ENCODE data around the gene ZNF575. TPM values are rescaled to one million over a fixed set of nuclear protein-coding genes. Genes with fewer than 3 reads are reported as not detected.

ZNF575 gene, protein sequence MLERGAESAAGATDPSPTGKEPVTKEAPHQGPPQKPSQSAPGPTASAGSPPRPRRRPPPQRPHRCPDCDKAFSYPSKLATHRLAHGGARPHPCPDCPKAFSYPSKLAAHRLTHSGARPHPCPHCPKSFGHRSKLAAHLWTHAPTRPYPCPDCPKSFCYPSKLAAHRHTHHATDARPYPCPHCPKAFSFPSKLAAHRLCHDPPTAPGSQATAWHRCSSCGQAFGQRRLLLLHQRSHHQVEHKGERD
- total RNA-seq = 1.4 and 2.6 TPM in 2 replicates

DNA sequence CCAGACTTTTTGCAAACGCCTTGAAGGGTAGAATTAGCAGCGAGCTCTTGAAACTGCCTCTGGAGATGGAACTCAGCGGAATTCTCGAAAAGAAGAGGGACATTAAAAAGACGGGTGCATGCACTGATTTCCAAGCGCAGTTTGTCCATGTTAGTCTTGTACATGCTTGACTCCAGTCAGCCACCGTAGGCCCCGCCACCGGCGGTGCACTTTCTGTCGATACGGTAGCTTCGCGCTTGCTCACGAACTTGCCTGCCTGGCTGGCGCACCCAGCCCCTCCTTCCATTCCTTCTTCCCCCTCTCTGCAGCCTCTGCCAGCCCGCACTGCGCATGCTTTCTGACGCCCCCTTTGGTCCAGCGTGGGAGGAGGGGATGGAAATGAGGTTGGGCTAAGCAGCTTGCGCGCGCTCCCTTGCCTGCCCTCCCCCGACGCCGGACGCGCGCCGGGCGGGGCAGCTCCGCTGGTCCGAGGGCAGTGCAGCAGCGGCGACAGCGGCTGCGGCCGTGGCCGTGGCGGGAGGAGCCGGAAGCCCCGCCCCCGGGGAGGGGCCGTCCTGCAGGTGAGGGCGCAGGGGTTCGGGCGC lies at the start of gene ZNF575:
ZNF575 (plus strand) TSS at position 227 of the 584 bp plus-strand sequence. CDS start 1,235 bp downstream, outside the sequence.
- intact Hi-C loops (cut with micrococcal nuclease) = loop anchor here (1.0 to 2.0 kb wide), 9 partner anchors 8 to 222 kb away; partner anchors contain the start of genes IRGQ, PHLDB3, SMG9 and ZNF428
- DNase-seq (ENCODE audit: low spot score) = peak; percentile 81
- Mint-ChIP-seq H3K9me3 (no peaks in the 10 kb centered on the region), H3K4me3 (peak within 1 kb of the TSS; percentile 96), H3K36me3 (ENCODE audit: low read depth) (peaks cover 2% of the 10 kb centered on the region), H3K27ac (peak within 1 kb of the TSS; percentile 99), H3K4me1 (ENCODE audit: low read depth) (peaks cover 23% of the 10 kb centered on the region), H3K27me3 (ENCODE audit: insufficient read depth) (no peaks in the 10 kb centered on the region)

DNA sequence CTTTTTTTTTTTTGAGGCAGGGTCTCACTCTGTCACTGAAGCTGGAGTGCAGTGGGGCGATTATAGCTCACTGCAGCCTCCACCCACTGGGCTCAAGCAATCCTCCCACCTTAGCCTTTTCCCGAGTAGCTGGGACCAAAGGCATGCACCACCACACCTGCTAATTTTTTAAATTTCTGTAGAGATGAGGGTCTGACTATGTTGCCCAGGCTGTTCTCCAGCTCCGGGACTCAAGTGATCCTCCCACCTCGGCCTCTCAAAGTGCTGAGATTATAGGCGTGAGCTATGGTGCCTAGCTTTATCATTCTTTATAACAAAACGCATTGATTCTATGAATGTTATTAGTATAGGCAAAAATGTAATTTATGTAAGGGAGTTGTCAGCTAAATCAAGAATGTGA lies 49.7 kb upstream of the ZNF575 start:
- H3K36me3 Mint-ChIP-seq (ENCODE audit: low read depth) = peaks cover 11% of the 10 kb centered on the region
- no peaks in the 10 kb centered on the region for H3K27me3 Mint-ChIP-seq (ENCODE audit: insufficient read depth)
- H3K4me3 Mint-ChIP-seq = no peak overlapping the region
- H3K4me1 Mint-ChIP-seq (ENCODE audit: low read depth) = no peaks in the 10 kb centered on the region
- H3K9me3 Mint-ChIP-seq = no peaks in the 10 kb centered on the region
- no peak overlapping the region for H3K27ac Mint-ChIP-seq
- DNase-seq (ENCODE audit: low spot score) = no peak
- intact Hi-C loops (cut with micrococcal nuclease) = no loop called here

DNA sequence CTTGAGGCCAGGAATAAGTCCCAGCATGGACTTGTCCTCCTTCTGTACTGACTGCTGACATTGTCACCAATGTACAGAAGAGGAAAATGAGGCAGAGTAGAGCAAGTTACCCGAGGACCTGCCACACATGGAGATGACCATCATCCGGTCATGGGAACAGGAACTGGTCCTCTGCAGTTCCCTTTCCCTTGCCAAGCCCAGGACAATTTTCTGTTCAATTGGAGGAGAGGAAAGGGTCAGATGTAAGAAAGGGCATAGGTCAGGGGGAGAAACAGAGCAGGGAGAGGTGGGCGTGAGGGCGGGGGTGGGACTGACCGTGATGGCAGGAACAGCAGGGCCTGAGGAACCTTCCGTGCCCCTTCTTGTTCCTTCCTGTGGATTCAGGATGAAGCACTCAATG lies 47.0 kb upstream of the ZNF575 start:
- Mint-ChIP-seq H3K27me3 (ENCODE audit: insufficient read depth) (no peaks in the 10 kb centered on the region), H3K27ac (no peak overlapping the region), H3K4me1 (ENCODE audit: low read depth) (peaks cover 4% of the 10 kb centered on the region), H3K9me3 (no peaks in the 10 kb centered on the region), H3K36me3 (ENCODE audit: low read depth) (peaks cover 6% of the 10 kb centered on the region), H3K4me3 (no peak overlapping the region)
- intact Hi-C loops (cut with micrococcal nuclease) = no loop called here
- DNase-seq (ENCODE audit: low spot score) = no peak

DNA sequence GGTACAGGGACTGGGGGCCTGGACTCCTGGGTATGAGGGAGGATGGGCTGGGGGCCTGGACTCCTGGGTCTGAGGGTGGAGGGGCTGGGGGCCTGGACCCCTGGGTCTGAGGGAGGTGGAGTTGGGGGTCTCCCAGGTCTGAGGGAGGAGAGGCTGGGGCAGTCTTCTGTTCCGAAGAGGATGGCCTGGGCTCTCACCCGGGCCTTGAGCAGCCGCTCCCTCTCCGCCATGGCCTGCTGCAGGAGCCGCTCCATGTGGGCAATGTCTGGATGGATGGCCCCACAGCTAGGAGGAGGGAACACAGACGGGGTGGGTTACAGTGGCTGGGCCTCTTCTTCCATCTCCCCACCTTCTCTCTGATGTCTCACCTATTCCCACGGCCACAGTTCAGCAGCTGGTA lies 46.6 kb upstream of the ZNF575 start:
- no peak overlapping the region for H3K4me3 Mint-ChIP-seq
- peaks cover 6% of the 10 kb centered on the region for H3K36me3 Mint-ChIP-seq (ENCODE audit: low read depth)
- no peaks in the 10 kb centered on the region for H3K27me3 Mint-ChIP-seq (ENCODE audit: insufficient read depth)
- intact Hi-C loops (cut with micrococcal nuclease) = no loop called here
- no peak overlapping the region for H3K27ac Mint-ChIP-seq
- no peaks in the 10 kb centered on the region for H3K9me3 Mint-ChIP-seq
- DNase-seq (ENCODE audit: low spot score) = no peak
- H3K4me1 Mint-ChIP-seq (ENCODE audit: low read depth) = peaks cover 4% of the 10 kb centered on the region

DNA sequence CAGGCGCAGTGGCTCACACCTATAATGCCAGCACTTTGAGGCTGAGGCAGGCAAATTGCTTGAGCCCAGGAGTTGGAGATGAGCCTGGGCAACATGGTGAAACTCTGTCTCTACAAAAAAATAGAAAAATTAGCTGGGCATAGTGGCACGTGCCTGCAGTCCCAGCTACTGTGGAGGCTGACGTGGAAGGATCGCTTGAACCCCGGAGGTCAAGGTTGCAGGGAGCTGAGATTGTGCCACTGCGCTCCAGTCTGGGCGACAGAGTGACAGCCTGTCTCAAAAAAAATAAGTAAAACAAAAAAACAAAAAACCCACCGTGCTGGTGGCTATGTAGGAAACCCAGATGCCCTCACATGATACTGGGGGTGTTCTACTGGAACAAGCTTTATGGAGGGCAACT lies 44.8 kb upstream of the ZNF575 start:
- intact Hi-C loops (cut with micrococcal nuclease) = no loop called here
- peaks cover 3% of the 10 kb centered on the region for H3K36me3 Mint-ChIP-seq (ENCODE audit: low read depth)
- H3K9me3 Mint-ChIP-seq = no peaks in the 10 kb centered on the region

GRCh38 chr19:43489310-43489709 lies 43.7 kb upstream of the ZNF575 start:
- Mint-ChIP-seq H3K27me3 (ENCODE audit: insufficient read depth) (no peaks in the 10 kb centered on the region), H3K9me3 (no peaks in the 10 kb centered on the region), H3K4me1 (ENCODE audit: low read depth) (peaks cover 4% of the 10 kb centered on the region), H3K27ac (no peak overlapping the region), H3K4me3 (no peak overlapping the region), H3K36me3 (ENCODE audit: low read depth) (peaks cover 3% of the 10 kb centered on the region)
- no peak for DNase-seq (ENCODE audit: low spot score)
- intact Hi-C loops (cut with micrococcal nuclease) = no loop called here

More for the DNA sequence above, 44.8 kb upstream of the ZNF575 start:
- no peak overlapping the region for H3K4me3 Mint-ChIP-seq
- no peaks in the 10 kb centered on the region for H3K27me3 Mint-ChIP-seq (ENCODE audit: insufficient read depth)
- H3K4me1 Mint-ChIP-seq (ENCODE audit: low read depth) = peaks cover 4% of the 10 kb centered on the region
- DNase-seq (ENCODE audit: low spot score) = no peak
- no peak overlapping the region for H3K27ac Mint-ChIP-seq

DNA sequence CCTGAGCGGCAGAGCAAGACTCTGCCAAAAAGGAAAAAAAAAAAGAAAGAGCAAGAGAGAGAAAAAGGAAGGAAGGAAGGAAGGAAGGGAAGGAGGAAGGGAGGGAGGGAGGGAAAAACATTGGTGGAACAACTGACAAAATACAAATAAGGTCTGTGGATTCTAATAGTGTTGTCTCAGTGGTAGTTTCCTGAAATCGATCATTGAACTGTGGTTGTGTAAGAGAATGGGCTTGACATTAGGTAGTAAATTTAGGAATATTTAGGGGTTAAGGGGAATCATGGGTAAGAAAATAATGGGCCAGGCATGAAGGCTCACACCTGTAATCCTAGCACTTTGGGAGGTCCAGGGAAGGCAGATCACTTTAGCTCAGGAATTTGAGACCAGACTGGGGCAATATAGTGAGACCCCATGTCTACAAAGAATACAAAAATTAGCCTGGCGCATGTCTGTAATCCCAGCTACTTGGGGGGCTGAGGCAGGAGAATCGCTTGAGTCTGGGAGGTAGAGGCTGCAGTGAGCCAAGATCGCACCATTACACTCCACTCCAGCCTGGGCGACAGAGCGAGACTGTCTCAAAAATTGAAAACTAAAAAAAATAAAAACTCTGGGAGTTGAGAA lies 42.9 kb upstream of the ZNF575 start:
- peaks cover 4% of the 10 kb centered on the region for H3K4me1 Mint-ChIP-seq (ENCODE audit: low read depth)
- DNase-seq (ENCODE audit: low spot score) = no peak
- H3K4me3 Mint-ChIP-seq = no peak overlapping the region
- intact Hi-C loops (cut with micrococcal nuclease) = no loop called here
- no peaks in the 10 kb centered on the region for H3K27me3 Mint-ChIP-seq (ENCODE audit: insufficient read depth)
- no peak overlapping the region for H3K27ac Mint-ChIP-seq
- peaks cover 5% of the 10 kb centered on the region for H3K36me3 Mint-ChIP-seq (ENCODE audit: low read depth)
- no peaks in the 10 kb centered on the region for H3K9me3 Mint-ChIP-seq

GRCh38 chr19:43490759-43491158 lies 42.2 kb upstream of the ZNF575 start:
- Mint-ChIP-seq H3K27me3 (ENCODE audit: insufficient read depth) (no peaks in the 10 kb centered on the region), H3K4me3 (no peak overlapping the region), H3K9me3 (no peaks in the 10 kb centered on the region), H3K27ac (no peak overlapping the region), H3K4me1 (ENCODE audit: low read depth) (peaks cover 4% of the 10 kb centered on the region), H3K36me3 (ENCODE audit: low read depth) (peaks cover 8% of the 10 kb centered on the region)
- DNase-seq (ENCODE audit: low spot score) = no peak
- intact Hi-C loops (cut with micrococcal nuclease) = no loop called here

DNA sequence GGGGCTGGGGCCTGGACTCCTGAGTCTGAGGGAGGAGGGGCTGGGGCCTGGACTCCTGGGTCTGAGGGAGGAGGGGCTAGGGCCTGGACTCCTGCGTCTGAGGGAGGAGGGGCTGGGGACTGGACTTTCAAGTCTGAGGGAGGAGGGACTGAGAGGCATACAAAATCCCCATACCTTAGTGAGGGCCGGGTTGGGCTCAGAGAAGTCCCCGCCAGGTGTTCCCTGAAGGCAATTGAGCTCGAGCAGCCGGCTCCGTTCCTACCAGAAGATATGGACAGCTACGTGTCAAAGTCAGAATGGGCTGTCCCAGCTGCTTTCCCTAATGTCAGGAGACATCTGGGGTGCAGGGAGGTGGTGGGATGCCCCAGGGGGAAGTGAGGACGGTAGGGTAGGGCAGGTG lies 37.9 kb upstream of the ZNF575 start:
- no peak for DNase-seq (ENCODE audit: low spot score)
- Mint-ChIP-seq H3K4me3 (no peak overlapping the region), H3K9me3 (no peaks in the 10 kb centered on the region), H3K4me1 (ENCODE audit: low read depth) (no peaks in the 10 kb centered on the region), H3K36me3 (ENCODE audit: low read depth) (peaks cover 13% of the 10 kb centered on the region), H3K27ac (no peak overlapping the region), H3K27me3 (ENCODE audit: insufficient read depth) (no peaks in the 10 kb centered on the region)
- intact Hi-C loops (cut with micrococcal nuclease) = no loop called here

- DNase-seq (ENCODE audit: low spot score) = no peak
- Mint-ChIP-seq H3K9me3 (no peaks in the 10 kb centered on the region), H3K36me3 (ENCODE audit: low read depth) (peaks cover 15% of the 10 kb centered on the region), H3K27me3 (ENCODE audit: insufficient read depth) (no peaks in the 10 kb centered on the region), H3K27ac (no peak overlapping the region), H3K4me3 (no peak overlapping the region), H3K4me1 (ENCODE audit: low read depth) (no peaks in the 10 kb centered on the region)
- intact Hi-C loops (cut with micrococcal nuclease) = no loop called here
Measured at GRCh38 chr19:43496960-43497359, 36.0 kb upstream of the ZNF575 start.

DNA sequence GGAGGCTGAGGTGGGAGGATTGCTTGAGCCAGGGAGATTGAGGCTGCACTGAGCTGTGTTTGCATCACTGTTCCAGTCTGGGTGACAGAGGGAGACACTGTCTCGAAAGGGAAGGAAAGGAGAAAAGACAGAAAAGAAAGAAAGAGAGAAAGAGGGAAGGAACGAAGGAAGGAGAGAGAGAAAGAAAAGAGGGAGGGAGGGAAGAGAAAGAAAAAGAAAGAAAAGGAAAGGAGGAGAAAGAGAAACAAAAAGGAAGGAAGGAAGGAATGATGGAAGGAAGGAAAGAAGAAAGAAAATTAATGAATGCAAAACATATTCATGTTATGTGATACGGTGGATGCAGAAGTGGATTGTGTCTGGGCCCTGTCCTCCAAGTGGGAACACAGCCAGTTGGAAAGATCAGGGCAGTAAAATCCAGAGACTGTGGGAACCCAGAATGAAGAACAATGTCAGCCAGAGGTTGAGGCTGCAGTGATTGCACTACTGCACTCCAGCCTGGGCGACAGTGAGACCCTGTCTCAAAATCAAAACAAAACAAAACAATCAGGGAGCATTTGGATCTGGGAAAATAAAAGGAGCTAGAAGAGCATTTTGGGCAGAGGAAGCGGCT lies 34.6 kb upstream of the ZNF575 start:
- peaks cover 9% of the 10 kb centered on the region for H3K4me1 Mint-ChIP-seq (ENCODE audit: low read depth)
- H3K36me3 Mint-ChIP-seq (ENCODE audit: low read depth) = peaks cover 21% of the 10 kb centered on the region
- no peaks in the 10 kb centered on the region for H3K27me3 Mint-ChIP-seq (ENCODE audit: insufficient read depth)
- no peak for DNase-seq (ENCODE audit: low spot score)
- intact Hi-C loops (cut with micrococcal nuclease) = no loop called here
- no peak overlapping the region for H3K4me3 Mint-ChIP-seq
- H3K27ac Mint-ChIP-seq = no peak overlapping the region
- H3K9me3 Mint-ChIP-seq = no peaks in the 10 kb centered on the region

GRCh38 chr19:43499042-43499441 lies 33.9 kb upstream of the ZNF575 start:
- no peak overlapping the region for H3K4me3 Mint-ChIP-seq
- no peaks in the 10 kb centered on the region for H3K27me3 Mint-ChIP-seq (ENCODE audit: insufficient read depth)
- peaks cover 14% of the 10 kb centered on the region for H3K4me1 Mint-ChIP-seq (ENCODE audit: low read depth)
- peaks cover 21% of the 10 kb centered on the region for H3K36me3 Mint-ChIP-seq (ENCODE audit: low read depth)
- no peaks in the 10 kb centered on the region for H3K9me3 Mint-ChIP-seq
- no peak overlapping the region for H3K27ac Mint-ChIP-seq
- DNase-seq (ENCODE audit: low spot score) = no peak
- intact Hi-C loops (cut with micrococcal nuclease) = no loop called here
